Stimulated activated CD8-positive, alpha-beta memory T cell treated with anti-CD3 and anti-CD28 coated beads, Interleukin-4, amount 100 ng/mL, for 1 hour (primary cell): ENCODE data around the gene TMPRSS3.

Experiments
- DNase-seq, 2 donors: peaks; one replicate each; pipeline ENCODE4 v3.0.0-alpha.2; 2020; ENCODE audit warnings: low read depth in 2 of 2, low spot score in 1 of 2

TMPRSS3 gene

DNA sequence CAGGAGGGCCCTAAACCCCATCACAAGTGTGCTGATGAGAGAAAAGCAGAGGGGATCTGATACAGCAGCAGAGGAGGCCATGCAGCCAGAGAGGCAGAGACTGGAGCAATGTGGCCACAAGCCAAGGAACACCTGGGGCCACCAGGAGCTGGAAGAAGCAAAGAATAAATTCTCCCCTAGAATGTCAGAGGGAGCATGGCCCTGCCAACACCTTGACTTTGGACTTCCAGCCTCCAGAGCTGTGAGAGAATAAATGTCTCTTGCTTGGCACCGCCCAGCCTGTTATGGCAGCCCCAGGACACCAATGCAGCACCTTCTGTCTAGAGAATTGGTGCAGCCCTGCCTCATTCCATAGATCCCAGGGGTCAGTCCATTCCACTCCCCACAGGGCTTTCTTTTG lies 33.2 kb upstream of the TMPRSS3 start:
- DNase-seq, result no peak

DNA sequence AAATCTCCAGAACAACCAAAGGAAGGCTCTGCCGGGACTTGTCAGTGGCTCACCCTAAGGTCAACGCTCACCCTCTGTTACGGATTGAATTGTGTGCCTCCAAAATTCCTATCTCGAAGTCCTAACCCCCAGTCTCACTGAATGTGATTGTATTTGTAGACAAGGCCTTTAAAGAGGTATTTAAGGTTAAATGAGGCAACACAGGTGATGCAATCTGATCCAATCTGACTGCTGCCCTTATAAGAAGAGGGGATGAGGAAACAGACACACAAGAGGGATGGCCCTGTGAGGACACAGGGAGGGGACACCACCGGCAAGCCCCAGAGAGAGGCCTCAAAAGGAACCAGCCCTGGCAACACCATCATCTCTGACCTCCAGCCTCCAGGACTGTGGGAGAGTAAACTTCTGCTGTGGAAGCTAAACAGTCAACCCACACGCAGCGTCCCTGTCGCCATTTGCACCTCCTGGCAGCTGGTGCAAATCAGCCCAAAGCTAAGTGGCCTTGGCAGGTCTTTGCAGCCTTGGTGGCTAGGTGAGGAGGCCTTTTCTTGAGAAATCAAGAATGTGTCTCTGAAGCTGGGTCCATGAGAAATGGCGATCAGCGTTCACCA lies 32.1 kb upstream of the TMPRSS3 start:
- no peak for DNase-seq

DNA sequence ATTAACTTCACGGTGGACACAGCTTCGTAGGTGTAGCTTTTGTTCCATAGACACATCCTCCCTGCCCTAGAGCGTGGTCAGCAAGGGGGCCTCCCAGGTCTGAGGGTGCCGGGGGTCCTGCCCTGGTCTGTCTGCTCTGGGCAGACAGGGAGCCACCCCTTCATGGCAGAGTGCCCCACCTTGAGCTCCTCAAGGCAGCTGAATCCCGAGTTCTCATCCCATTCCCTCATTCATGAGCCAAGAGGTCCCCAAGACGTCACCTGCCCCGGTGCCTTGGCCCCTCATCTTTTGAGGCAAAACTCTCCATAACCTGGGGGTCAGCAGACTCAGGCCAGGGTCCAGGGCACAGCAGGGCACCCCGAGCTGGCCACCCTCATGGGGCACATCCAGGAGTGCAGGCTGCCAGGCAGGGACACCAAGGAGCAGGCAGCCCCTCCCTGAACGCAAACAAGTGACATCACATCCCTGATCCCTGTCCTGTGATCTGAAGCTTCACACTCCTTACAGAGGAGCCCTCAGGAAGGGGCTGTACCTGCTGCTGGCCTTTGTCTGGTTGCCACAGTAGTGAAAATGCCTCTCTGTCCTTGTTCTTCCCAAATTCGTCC lies 31.1 kb upstream of the TMPRSS3 start:
- DNase-seq, result no peak

DNA sequence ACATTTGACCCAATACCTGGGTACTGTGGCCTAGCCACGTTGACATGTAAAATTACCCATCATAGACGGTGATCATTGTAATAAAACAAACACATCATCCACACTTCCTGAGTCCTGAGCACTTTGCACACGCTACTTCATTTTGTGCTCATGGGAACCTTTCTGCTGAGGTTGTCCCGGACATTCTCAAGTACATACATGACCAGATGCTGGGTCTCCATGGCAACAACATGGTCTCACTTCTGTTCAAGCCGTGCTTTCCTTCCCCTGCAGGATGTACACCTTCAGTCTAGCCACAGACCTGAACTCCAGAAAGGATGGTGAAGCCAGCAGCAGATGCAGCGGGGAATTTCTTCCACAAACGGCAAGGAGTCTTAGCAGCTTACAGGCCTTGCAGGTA lies 30.6 kb upstream of the TMPRSS3 start:
- DNase-seq, result no peak

DNA sequence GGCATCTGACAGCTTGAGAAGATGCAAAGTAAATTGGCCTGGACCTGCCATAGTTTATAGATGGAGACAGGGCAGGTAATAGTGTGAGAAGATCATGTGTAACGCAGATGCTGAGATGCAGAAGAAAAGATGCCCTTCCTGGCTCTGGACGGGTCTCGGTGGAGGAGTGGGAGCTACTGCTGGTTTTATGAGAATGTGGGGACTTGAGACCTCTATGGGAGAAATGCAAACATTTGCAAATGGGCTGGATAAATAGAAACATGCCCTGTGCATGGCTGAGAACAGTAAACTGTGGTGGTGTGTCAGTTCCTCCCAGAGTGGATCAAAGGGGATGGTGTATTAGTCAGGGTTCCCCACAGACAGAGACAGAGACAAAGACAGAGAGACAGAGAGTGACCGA lies 29.7 kb upstream of the TMPRSS3 start:
- no peak for DNase-seq

DNA sequence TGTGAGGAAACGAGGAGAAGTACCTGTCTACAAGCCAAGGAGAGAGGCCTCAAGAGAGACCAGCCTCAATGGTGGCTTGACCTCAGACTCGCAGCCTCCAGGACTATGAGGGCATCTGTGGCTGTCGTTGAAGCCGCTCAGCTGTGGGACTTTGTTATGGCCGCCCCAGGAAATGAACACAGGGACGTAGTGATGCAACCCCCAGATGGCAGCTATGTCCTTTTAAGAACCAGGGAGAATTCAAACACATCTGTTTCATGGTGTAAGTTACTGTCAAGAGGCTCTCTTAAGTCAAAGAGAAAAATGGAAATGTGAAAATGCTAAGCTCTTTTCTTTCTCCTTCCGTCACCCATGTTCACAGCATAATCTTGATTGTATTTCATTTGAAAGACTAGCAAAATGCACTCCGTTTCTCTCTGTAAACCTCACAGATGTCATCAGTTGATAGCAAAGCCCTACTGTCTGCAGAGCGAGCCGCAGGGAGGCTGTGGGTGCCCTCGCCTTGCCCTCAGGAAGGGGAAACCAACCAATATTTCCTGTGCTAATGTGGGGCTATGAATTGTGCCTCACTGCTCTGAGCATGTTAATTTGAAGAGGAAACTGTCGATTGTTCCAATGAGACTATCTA lies 29.2 kb upstream of the TMPRSS3 start:
- peak; percentile 26 to 65 for DNase-seq

DNA sequence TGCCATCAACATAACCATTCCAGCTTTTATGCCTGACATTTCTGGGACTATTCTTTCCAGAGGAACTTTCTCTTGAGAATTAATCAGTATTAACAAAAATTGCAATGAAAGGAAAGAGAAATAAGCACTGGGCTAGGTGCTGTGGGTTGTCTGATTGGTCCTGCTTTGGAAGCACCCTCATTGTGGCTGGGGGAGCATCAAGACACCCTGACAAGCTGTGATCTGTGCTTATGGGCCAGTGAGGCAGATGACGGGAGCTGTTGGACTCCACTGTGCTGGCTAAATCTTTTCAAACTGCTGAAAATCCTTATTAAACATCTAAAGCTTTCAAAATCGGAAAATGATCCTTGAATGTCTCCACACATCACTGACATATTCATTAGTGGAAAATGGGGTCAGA lies 27.8 kb upstream of the TMPRSS3 start:
- no peak for DNase-seq

DNA sequence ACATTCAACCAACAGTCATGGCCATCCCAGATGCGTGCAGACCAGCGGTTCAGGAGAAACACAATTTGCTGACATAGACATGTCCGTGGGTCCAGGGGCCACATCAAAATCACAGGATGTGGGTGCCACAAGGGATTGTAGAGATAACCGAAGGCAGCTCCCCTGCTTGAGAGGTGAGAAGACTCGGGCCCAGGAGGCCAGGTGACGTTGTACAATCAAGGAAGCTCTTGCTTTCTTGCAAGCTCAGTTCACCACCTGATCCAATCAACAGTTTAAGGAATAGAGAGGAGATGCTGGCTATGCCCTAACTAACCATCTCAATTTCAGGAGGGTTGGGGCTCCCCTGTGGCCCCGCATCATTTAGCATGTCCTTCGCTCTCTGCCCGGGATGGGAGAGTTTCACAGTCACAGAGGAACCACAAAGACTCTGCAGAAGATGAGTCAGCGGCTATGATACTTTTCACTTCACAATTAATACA lies 27.4 kb upstream of the TMPRSS3 start:
- peak in 1 of 2 donors; percentile 22 for DNase-seq

DNA sequence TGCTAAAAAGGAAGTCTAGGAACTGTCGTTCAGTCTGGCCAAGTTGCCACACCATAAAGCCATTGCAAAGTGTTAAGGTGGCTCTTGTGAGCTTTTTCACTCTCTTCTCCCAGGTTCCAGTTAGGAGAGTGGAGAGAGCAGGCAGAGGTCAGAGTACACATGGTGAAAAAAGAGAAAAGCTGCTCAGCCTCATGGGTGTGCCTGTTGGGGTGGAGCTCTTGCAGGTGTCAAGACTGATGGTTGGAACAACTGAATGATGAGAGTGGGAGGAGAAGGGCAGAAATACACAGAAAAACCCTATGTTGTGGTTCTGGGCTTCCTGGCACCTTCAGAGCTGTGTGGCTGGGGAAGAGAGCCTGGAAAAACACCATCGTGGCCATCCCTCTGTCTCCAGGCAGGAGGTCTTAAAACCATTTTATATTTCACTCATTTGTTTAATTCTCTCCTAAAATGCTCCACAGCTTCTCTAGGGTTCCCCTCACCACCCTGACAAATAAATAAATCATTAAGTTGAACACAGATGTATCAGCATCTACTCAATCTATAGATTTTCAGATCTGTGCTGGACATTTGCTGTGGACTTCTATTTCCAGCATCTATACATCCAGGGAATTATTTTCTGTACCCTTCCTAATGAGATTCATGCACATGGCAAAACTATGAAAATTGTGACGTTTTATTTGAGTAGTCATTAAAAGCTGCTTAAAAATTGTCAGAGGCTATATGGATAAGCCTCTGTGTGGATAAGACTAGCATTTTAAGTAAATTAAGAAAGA lies 25.4 kb upstream of the TMPRSS3 start:
- DNase-seq, result no peak

DNA sequence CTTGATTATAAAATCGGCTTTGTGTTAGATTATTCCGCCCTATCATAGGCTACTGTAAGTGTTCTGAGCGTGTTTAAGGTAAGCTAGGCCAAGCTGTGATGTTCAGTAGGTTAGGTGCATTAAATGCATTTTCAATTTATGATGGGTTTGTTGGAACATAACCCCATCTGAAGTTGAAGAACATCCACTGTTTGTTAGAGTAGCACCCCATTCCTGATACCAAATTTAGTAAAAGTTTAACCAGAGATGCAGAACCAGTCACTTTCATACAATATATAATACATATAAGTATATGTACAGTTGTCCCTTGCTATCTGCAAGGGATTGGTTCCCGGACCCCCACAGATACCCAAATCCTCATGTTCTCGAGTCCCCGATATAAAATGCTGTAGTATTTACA lies 24.0 kb upstream of the TMPRSS3 start:
- DNase-seq, result no peak

DNA sequence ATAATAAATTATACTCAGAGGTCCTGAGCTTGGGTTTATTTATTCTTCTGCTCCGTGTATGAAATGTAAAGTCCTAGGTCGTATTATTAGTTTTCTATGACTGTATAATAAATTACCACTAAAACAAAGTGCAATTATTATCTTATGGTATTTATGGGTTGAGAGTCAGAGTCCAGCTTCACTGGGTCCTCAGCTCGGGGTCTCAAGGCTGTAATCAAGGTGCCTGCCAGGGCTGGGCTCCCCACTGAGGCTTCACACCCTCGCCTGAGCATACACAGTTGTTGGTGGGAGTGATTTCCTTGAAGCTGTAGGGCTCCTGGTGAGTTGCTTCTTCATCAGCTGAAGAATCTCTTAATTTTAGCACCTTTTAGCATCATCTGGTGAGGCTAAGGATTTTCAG lies 23.0 kb upstream of the TMPRSS3 start:
- DNase-seq, result no peak

DNA sequence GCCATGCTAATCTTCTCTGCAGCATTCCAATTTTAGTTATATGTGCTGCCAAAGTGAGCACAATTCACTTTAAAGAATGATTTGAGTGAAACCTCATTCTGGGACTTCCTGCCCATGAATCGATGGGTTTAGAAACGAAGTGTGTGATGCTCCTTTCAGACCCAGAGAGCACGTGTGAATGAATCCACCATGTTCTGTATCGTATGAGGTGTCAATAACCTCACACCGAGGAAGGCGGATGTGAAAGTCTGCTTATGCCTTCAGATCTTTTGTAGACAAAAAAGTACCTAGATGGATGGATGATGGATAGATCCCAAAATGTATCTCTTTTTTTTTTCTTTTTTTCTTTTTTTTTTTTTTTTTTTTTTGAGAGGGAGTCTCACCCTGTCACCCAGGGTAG lies 21.7 kb upstream of the TMPRSS3 start:
- no peak for DNase-seq

DNA sequence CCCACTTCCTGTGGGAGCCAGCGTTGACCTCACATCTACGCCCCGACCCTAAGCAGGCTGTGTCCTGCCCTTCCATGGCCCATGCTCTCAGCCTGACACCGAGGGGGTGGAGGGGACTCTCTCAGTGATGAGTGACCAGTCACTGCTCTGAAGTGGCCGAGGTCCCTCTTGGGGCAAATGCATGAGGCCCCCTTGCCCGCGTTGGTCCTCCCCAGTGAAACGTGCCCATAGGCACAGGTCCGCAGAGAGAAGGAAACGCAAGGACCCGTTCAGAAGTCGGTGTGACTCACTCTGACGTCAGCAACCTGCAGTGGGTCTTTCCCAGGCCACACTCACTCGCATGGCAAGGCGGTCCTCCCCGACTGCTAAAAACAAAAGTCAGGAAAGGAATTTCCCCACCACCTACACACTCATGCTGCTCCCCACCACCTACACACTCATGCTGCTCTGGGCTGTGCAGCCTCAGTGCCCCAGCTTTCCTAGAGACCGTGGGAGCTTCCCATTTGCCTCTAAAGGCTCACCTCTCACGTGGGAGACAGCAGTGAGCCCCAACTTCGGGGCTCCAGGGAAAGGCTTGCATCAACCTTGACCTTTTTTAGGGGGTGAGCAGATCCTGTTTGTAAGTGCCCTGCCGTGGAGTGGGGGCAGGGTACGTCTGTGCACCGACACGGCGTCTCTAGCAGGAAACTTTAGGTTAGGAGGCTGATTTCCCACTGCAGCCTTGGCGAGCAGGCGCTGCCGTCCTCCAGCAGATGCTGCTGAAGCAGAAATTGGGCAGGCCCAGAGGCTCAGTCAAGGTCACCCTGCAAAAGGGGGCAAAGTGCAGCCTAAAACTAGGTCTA lies 19.3 kb upstream of the TMPRSS3 start:
- peak; percentile 72 to 82 for DNase-seq

DNA sequence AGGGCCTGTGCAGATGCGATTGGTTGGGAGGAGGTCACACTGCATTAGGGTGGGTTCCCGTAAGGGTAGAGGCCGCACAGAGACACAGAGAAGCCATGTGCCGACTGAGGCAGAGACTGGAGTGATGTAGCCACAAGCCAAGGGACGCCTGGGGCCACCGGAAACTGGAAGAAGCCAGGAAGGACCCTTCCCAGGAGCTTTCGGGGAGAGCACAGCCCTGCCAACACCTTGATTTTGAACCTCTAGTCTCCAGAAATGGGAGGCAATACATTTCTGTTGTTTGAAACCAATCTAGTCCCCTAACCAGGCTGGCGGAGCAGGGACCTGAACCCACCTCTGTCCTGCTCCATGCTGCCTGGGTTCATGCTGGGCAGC lies 18.7 kb upstream of the TMPRSS3 start:
- DNase-seq, result no peak

DNA sequence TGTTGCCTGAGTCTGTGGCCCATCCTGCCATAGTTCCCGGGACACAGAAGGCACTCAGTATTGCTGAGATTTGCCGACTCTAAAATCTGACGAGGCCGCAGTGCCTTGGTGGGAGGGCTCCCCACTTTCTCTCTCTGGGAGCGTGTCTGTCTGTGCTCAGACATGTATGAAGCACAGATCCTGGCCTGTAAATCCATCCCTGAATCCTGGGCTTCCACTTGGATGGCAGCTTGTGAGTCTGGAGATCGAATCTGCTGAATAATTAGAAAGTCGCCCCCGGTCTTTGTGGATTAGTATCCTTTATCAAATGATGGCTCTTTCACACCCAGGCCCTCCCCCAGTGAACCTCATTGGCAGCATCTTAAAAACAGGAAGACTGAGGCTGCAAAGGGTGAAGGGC lies 18.2 kb upstream of the TMPRSS3 start:
- no peak for DNase-seq

DNA sequence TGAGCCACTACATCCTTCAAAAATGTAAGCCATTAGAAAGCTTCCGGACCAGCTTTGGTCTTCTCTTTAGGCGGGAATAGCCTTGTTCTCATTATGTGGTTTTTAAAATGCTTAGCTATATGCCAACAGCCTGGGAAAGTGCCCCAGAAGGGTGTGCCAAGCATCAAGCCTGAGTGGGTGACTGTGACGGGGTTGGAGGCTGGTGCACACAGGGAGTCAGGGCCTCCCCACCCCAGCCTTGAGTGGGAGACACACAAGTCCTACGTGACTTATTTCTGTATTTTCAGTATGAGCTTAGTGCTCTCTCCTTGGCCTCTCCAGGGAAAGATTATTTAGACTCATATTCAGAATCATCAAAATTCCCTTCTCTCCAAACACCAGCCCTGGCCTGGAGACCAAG lies 17.6 kb upstream of the TMPRSS3 start:
- no peak for DNase-seq

DNA sequence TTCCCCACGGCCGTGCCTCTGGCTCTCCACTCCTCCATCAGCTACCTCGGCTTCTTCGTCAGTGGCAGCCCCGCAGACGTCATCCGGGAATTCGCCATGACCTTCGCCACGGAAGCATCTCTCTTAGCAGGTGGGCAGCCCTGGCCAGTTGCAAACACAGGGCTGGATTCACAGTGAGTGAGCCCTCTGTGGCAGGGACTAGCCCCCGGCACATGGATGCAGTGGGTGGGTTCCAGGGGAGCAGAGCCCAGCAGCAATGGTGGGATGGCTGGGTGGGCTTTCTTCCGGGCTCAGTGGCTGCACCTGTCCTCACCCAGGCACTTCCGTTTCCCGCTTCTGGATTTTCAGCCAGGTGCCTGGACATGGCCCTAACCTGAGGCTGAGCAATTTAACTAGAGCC lies 17.2 kb upstream of the TMPRSS3 start:
- DNase-seq, result no peak

DNA sequence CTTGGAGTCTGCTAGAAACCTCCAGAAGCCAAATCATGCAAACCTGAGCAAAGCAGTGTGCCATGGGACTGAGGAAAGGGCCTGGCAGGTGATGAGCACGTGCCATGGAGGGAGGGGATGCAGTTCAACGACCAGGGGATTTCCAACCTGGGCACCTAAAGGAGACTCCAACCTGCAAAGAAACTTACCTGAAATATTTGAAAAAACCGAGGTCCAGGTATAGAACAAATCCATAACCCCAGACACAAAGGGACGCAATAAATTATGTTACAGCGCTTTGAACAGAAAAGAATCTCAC lies 16.7 kb upstream of the TMPRSS3 start:
- DNase-seq, result no peak

DNA sequence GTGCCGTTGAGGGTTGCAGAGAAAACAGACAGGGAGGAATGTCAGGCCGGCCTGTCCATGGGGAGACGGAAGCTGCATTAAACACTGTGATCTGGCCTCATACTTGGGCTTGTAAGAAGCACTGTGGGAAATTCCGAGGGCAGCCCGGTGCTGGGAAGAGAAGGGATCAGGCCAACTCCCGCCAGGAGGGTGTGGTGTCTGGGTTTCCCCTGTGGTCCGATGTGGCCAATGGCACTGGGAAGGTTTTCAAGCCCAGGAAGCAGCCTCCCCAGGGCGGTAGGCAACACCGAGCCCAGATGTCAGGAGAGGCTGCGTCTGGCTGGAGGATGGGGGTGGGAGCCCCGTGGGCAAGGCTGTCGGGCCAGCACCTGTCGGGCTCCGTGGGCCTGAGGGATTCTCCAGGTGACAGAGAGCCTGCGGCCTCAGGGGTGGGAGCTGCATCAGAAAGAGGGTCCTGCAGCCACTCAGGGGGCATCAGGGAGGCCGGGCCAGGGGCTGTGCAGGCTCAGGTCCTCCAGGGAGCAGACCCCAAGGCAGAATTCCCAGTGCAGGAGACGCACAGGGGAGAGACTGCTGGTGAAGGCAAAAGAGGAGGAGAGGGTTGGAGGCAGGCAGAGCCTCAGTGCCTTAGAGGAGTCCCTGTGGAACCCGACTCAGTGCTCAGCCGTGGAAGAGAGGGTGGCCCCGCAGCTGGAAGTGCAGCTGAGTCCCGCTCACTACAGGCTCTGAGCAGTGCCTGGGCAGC lies 16.2 kb upstream of the TMPRSS3 start:
- DNase-seq, result no peak

DNA sequence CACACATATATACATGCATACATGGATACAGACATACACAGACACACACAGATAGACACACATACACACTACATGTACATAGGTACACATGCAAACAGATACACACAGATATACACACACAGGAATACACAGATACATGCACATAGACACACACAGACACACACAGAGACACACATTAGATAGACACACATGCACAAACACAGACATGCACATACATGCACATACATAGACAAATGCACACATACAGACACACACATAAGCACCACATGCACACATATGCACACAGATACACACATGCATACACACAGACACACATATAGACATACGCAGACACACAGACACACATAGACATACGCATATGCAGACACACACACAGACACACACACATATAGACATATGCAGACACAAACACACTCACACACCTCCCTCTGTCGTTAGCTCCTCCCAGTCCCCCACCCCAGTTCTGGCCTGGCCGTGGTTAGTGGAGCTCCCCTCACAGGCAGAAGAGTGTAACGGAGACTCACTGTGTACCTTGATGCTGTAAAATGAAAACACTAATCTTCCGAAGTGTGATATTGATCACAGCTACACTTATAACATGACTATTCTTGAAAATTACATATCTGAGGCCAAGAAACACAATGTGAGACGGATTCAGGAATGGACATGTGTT lies 15.5 kb upstream of the TMPRSS3 start:
- no peak for DNase-seq
